Right atrium auricular region (tissue), 2 donors: ENCODE data around the gene ZNF10. TPM values are rescaled to one million over a fixed set of nuclear protein-coding genes. Genes with fewer than 3 reads are reported as not detected.

Experiments used
- DNase-seq: peaks from one replicate; pipeline ENCODE4 v3.0.0-alpha.2; 2019; ENCODE audit warnings: low spot score
- H3K27ac ChIP-seq, 2 donors: fragments of 200-600 bp; sonication (generic); 1 replicate in 1 of 2; 2 replicates in 1 of 2; pipeline ENCODE4 v1.5.1; 2016 to 2019
- H3K27me3 ChIP-seq, 2 donors: fragments of 200-600 bp; sonication (generic); one replicate each; pipeline versions ENCODE4 v1.5.1 to v1.6.0; 2017 to 2019
- H3K36me3 ChIP-seq: fragments of 200-600 bp; sonication (generic); one replicate; pipeline ENCODE4 v1.5.1; 2016
- H3K4me1 ChIP-seq, 2 donors: fragments of 200-600 bp; sonication (generic); one replicate each; pipeline versions ENCODE4 v1.5.1 to v1.6.0; 2017 to 2019
- H3K4me3 ChIP-seq, 2 donors: fragments of 200-600 bp; sonication (generic); 1 replicate in 1 of 2; 2 replicates in 1 of 2; pipeline ENCODE4 v1.5.1; 2017 to 2019; ENCODE audit warnings: mild to moderate bottlenecking in 1 of 2, moderate library complexity in 1 of 2
- H3K9me3 ChIP-seq, 2 donors: fragments of 200-600 bp; sonication (generic); one replicate each; pipeline ENCODE4 v1.5.1; 2019
- total RNA-seq, 2 donors: library from RNA; depleted of rRNA; stranded (reverse); fragments of >200 nt; gene quantifications; one replicate each; pipeline ENCODE4 v1.1.0, GENCODE V29; 2016
- TF ChIP-seq, protein P1 (sequence below), 2 donors: fragments of 200-600 bp; sonication (generic); IDR thresholded peaks; one replicate each; pipeline ENCODE4 v1.5.1; 2019; ENCODE audit warnings: antibody characterized with exemption in 2 of 2

ZNF10 gene
- total RNA-seq, 2 donors from 2014 or later = 6.8 to 9.8 TPM

- Histone ChIP-seq H3K27ac (no peak overlapping the region), H3K4me1 (no peaks in the 10 kb centered on the region), H3K27me3 (no peaks in the 10 kb centered on the region), H3K36me3 (peaks cover 60% of the 10 kb centered on the region), H3K4me3 (no peak overlapping the region), H3K9me3 (peaks cover 89 to 100% of the 10 kb centered on the region in 2 donors)
- TF ChIP-seq, protein P1, sequence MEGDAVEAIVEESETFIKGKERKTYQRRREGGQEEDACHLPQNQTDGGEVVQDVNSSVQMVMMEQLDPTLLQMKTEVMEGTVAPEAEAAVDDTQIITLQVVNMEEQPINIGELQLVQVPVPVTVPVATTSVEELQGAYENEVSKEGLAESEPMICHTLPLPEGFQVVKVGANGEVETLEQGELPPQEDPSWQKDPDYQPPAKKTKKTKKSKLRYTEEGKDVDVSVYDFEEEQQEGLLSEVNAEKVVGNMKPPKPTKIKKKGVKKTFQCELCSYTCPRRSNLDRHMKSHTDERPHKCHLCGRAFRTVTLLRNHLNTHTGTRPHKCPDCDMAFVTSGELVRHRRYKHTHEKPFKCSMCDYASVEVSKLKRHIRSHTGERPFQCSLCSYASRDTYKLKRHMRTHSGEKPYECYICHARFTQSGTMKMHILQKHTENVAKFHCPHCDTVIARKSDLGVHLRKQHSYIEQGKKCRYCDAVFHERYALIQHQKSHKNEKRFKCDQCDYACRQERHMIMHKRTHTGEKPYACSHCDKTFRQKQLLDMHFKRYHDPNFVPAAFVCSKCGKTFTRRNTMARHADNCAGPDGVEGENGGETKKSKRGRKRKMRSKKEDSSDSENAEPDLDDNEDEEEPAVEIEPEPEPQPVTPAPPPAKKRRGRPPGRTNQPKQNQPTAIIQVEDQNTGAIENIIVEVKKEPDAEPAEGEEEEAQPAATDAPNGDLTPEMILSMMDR (IDR thresholded peaks at IDR 0.05) = no peak
- no peak for DNase-seq
These were observed 23.3 kb upstream of the ZNF10 start for GRCh38 chr12:133107121-133107520.

- no peaks in the 10 kb centered on the region for H3K4me1 ChIP-seq
- no peak overlapping the region for H3K27ac ChIP-seq
- TF ChIP-seq, protein P1 (IDR thresholded peaks at IDR 0.05) = no peak
- peaks cover 51% of the 10 kb centered on the region for H3K36me3 ChIP-seq
- peaks cover 82 to 100% of the 10 kb centered on the region in 2 donors for H3K9me3 ChIP-seq
- no peak overlapping the region for H3K4me3 ChIP-seq
- H3K27me3 ChIP-seq = no peaks in the 10 kb centered on the region
- DNase-seq = no peak
These were observed 22.3 kb upstream of the ZNF10 start for GRCh38 chr12:133108150-133108549.

- Histone ChIP-seq H3K9me3 (peaks cover 74 to 100% of the 10 kb centered on the region in 2 donors), H3K27me3 (no peaks in the 10 kb centered on the region), H3K4me1 (no peaks in the 10 kb centered on the region), H3K27ac (no peak overlapping the region), H3K36me3 (peaks cover 56% of the 10 kb centered on the region), H3K4me3 (no peak overlapping the region)
- TF ChIP-seq, protein P1 (IDR thresholded peaks at IDR 0.05) = no peak
- DNase-seq = no peak
These were observed 9.8 kb upstream of the ZNF10 start for GRCh38 chr12:133120385-133121191.

- H3K27ac ChIP-seq = no peak overlapping the region
- no peak for DNase-seq
- H3K4me1 ChIP-seq = peaks cover 0 to 6% of the 10 kb centered on the region in 2 donors
- peaks cover 43% of the 10 kb centered on the region for H3K36me3 ChIP-seq
- peaks cover 43 to 94% of the 10 kb centered on the region in 2 donors for H3K9me3 ChIP-seq
- no peaks in the 10 kb centered on the region for H3K27me3 ChIP-seq
- no peak overlapping the region for H3K4me3 ChIP-seq
- TF ChIP-seq, protein P1 (IDR thresholded peaks at IDR 0.05) = no peak
These were observed 5.8 kb upstream of the ZNF10 start for GRCh38 chr12:133124674-133125073.

- peak overlapping the region; percentile 78 to 93 for H3K4me3 ChIP-seq
- no peak for DNase-seq
- peaks cover 23% of the 10 kb centered on the region for H3K36me3 ChIP-seq
- TF ChIP-seq, protein P1 (IDR thresholded peaks at IDR 0.05) = no peak
- H3K27ac ChIP-seq = peak overlapping the region; percentile 96 to 98
- H3K9me3 ChIP-seq = peaks cover 5 to 73% of the 10 kb centered on the region in 2 donors
- no peaks in the 10 kb centered on the region for H3K27me3 ChIP-seq
- H3K4me1 ChIP-seq = peaks cover 0 to 18% of the 10 kb centered on the region in 2 donors
These were observed 924 bp upstream of the ZNF10 start for GRCh38 chr12:133129368-133130037.
